Calu3 (cell line): ENCODE results near the gene GBX1. TPM values are rescaled to one million over a fixed set of nuclear protein-coding genes. Genes with fewer than 3 reads are reported as not detected.

Experiments
- BruUV-seq: library from RNA; stranded (reverse); fragments of 400-500 nt; replicated peaks from 2 replicates; lab custom pipeline; 2021; lab: Mats Ljungman, UMichigan
- CTCF ChIA-PET: fragments of 300-600 bp; sonication (Branson Sonifier 250); formaldehyde crosslinking; loops from one replicate; lab custom pipeline; 2022; ENCODE audit warnings: antibody characterized with exemption; lab: Charles Lee
- DNase-seq: peaks from one replicate; pipeline ENCODE4 v3.0.0; 2022
- H3K27ac Mint-ChIP-seq: one replicate; pipeline ENCODE4 v1.8.0; 2022; ENCODE audit warnings: mixed read lengths; ENCODE audit not compliant: unreplicated experiment
- H3K27me3 Mint-ChIP-seq: one replicate; pipeline ENCODE4 v1.8.0; 2022; ENCODE audit warnings: mixed read lengths; ENCODE audit not compliant: unreplicated experiment
- H3K36me3 Mint-ChIP-seq: one replicate; pipeline ENCODE4 v1.8.0; 2022; ENCODE audit warnings: mild to moderate bottlenecking, moderate library complexity, mixed read lengths; ENCODE audit not compliant: insufficient read depth, unreplicated experiment
- H3K4me1 Mint-ChIP-seq: one replicate; pipeline ENCODE4 v1.8.0; 2022; ENCODE audit warnings: mild to moderate bottlenecking, low read depth, mixed read lengths; ENCODE audit not compliant: unreplicated experiment
- H3K4me3 Mint-ChIP-seq: one replicate; pipeline ENCODE4 v1.8.0; 2022; ENCODE audit warnings: mild to moderate bottlenecking, low read depth, moderate library complexity, mixed read lengths; ENCODE audit not compliant: unreplicated experiment
- H3K9me3 Mint-ChIP-seq: one replicate; pipeline ENCODE4 v1.8.0; 2022; ENCODE audit warnings: low read depth, mixed read lengths; ENCODE audit not compliant: unreplicated experiment
- intact Hi-C: fragments of 100-400 bp; cut with micrococcal nuclease; formaldehyde crosslinking; loops from one replicate; pipeline ENCODE4 v1.10.0; 2022; ENCODE audit not compliant: unreplicated experiment
- total RNA-seq: library from RNA; stranded (reverse); gene quantifications from 2 replicates; pipeline ENCODE4 v1.2.3, GENCODE V29; 2022
- TF ChIP-seq, protein P1 (sequence below): fragments of 200-600 bp; IDR thresholded peaks from one replicate; pipeline ENCODE4 v1.8.0; 2022; ENCODE audit warnings: antibody characterized with exemption; ENCODE audit not compliant: unreplicated experiment

Gene GBX1
- total RNA-seq, 1 experiment from 2014 or later = not detected

DNA sequence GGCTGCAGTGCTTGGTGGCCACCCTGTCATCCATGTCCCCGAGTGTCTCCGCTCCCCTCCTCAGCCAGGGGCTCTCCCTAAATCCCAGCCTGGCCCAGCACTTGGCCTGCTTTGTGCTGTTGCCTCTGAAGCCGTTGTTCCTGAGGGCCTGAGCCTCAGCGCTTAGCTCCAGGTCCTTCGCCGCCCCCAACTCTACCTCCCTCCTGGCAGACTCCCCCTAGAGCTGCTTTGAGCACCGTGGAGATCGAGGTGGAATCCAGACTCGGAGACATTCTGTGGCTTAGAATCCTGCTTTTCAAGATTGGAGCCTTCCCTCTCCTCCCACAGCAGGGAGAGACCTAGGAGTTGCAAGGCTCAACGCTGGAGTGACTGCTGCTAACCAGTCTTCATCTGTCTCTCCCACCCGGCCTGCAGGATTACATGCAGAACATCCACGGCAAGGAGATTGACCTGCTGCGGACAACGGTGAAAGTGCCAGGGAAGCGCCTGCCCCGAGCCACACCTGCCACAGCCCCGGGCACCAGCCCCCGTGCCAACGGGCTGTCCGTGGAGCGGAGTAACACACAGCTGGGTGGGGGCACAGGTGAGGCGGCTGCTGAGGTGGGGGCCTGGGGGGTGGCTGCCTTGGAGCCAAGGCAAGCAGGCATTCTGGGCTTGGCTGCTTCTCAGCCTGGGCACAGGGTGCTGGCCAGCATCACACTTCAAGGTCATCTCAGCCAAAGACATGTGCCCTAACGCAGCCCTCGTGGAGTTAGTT lies 33.3 kb downstream of the GBX1 start:
- no peaks in the 10 kb centered on the region for H3K27me3 Mint-ChIP-seq
- CTCF ChIA-PET = no interaction called here
- peaks cover 15% of the 10 kb centered on the region for H3K36me3 Mint-ChIP-seq
- intact Hi-C loops = no loop called here
- TF ChIP-seq, protein P1, sequence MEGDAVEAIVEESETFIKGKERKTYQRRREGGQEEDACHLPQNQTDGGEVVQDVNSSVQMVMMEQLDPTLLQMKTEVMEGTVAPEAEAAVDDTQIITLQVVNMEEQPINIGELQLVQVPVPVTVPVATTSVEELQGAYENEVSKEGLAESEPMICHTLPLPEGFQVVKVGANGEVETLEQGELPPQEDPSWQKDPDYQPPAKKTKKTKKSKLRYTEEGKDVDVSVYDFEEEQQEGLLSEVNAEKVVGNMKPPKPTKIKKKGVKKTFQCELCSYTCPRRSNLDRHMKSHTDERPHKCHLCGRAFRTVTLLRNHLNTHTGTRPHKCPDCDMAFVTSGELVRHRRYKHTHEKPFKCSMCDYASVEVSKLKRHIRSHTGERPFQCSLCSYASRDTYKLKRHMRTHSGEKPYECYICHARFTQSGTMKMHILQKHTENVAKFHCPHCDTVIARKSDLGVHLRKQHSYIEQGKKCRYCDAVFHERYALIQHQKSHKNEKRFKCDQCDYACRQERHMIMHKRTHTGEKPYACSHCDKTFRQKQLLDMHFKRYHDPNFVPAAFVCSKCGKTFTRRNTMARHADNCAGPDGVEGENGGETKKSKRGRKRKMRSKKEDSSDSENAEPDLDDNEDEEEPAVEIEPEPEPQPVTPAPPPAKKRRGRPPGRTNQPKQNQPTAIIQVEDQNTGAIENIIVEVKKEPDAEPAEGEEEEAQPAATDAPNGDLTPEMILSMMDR = no peak
- BruUV-seq = no TSS peak
- no peak for DNase-seq
- no peaks in the 10 kb centered on the region for H3K4me1 Mint-ChIP-seq
- no peaks in the 10 kb centered on the region for H3K9me3 Mint-ChIP-seq
- H3K4me3 Mint-ChIP-seq = no peak overlapping the region
- no peak overlapping the region for H3K27ac Mint-ChIP-seq

DNA sequence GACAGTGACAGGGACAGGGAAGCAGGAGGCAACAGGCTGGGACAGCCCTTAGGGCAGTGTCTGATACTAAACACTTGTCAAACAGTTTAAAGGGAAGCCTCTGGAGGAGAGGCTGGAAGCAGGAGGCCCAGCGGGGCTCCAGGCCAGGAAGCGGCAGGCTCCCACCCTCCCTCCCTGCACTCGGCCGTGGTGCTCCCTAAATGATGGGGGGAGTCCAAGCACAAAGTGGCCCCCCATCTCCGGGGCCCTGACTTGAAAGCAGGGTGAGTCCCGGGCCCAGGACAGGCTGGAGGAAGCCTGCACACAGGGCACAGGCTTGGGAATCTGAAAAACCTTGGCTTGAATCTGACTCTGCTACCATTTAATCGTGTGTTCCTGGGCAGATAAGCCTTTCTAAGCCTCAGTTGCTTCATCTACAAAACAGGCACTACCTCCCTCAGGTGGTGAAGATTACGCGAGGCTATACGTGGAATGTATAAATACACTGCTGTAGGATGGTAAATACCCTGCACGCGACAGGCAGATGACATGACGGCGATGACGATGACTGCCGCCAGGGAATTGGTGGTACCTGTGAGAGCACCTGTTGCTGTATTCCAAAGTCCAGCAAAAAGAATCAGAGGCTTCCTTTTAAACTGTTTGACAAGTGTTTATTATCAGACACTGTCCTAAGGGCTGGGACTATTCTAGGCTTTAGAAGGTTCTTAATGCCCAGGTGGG lies 34.1 kb downstream of the GBX1 start:
- H3K36me3 Mint-ChIP-seq = peaks cover 15% of the 10 kb centered on the region
- TF ChIP-seq, protein P1 = no peak
- H3K9me3 Mint-ChIP-seq = no peaks in the 10 kb centered on the region
- H3K27me3 Mint-ChIP-seq = no peaks in the 10 kb centered on the region
- intact Hi-C loops = no loop called here
- H3K4me3 Mint-ChIP-seq = no peak overlapping the region
- H3K4me1 Mint-ChIP-seq = no peaks in the 10 kb centered on the region
- no peak for DNase-seq
- H3K27ac Mint-ChIP-seq = no peak overlapping the region
- CTCF ChIA-PET = no interaction called here
- no TSS peak for BruUV-seq

DNA sequence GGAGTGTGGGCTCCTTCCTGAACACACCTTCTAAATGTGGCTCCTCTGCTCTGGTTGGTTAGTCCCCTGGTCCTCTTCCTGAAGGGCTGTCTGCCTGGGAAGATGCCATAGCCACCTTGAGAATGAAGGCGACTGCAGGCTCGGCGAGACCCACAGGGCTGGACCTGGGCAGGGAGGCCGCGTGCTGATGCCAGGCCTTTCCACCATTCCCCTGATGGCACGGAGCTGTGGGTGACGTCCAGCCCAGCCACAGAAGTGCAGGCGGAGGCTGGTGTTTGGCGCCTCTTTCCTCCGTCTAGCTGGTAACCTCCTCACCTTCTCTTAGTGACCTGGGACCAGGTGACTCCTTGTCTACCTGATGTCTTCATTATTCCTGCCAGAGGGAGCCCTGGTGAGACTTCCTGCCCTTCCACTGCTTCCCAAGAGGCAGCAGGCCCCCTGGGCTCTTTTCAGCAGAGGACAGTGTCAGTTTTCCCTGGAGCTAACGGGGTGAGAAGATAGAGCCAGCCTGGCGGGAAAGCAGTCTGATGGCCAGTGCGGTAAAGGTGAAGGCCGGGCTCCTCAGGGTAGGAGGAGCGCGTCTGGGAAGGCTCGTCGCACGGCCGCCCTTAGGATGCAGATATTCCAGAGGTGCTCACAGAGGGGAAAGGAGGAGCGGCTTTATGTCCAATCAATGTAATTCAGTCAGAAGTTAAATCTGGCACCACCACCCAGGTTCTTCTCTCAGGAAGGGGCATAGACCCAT lies 34.9 kb downstream of the GBX1 start:
- peaks cover 15% of the 10 kb centered on the region for H3K36me3 Mint-ChIP-seq
- BruUV-seq = no TSS peak
- CTCF ChIA-PET = no interaction called here
- DNase-seq = no peak
- TF ChIP-seq, protein P1 = no peak
- intact Hi-C loops = no loop called here
- no peaks in the 10 kb centered on the region for H3K4me1 Mint-ChIP-seq
- no peaks in the 10 kb centered on the region for H3K9me3 Mint-ChIP-seq
- H3K27me3 Mint-ChIP-seq = no peaks in the 10 kb centered on the region
- no peak overlapping the region for H3K27ac Mint-ChIP-seq
- H3K4me3 Mint-ChIP-seq = no peak overlapping the region

DNA sequence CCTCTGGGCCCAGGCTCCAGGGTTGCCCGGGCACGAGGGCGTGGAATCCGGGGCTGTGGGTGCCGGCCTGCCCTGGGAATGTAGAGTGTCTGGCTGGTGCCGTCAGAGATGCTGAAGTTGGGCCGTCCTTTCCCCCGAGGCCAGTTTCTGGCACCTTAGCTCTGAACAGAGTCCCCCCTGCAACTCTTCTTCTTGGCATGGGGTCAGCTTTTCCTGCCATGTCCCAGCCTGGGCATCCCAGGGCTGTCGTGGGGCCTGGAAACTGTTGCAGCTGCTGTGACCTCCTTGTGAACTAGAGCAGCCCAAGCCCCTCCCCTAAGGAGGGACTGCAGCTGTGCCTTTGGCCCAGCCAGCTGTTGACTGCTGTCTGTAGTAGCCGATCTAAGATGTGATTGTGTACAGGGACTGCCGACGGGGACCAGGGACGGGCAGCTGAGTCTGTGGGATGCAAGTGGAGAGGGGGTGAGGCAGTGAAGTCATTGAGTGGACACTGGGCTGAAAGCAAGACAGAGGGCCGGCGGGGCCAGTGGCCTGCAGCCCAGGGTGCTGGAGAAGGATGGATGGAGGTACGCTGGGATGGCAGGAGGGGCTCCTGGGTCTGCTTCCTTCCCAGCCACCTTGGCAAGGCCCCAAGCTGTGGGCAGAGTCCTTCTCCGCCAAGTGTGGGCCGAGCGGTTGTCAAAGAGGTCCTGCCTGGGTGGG lies 35.8 kb downstream of the GBX1 start:
- intact Hi-C loops = no loop called here
- Mint-ChIP-seq H3K36me3 (peaks cover 18% of the 10 kb centered on the region), H3K9me3 (no peaks in the 10 kb centered on the region), H3K4me1 (no peaks in the 10 kb centered on the region), H3K27me3 (no peaks in the 10 kb centered on the region), H3K4me3 (no peak overlapping the region), H3K27ac (no peak overlapping the region)
- CTCF ChIA-PET = no interaction called here
- TF ChIP-seq, protein P1 = no peak
- no TSS peak for BruUV-seq
- DNase-seq = no peak
